H1 (cell line): ENCODE measurements around the gene DVL2. TPM values are rescaled to one million over a fixed set of nuclear protein-coding genes. Genes with fewer than 3 reads are reported as not detected.

Experiments used
- CTCF ChIA-PET: fragments of 300-600 bp; sonication (Branson Sonifier 250); formaldehyde crosslinking; loops from one replicate; lab custom pipeline; 2021; ENCODE audit not compliant: partially characterized antibody; lab: Charles Lee
- POLR2A ChIA-PET: fragments of 300-600 bp; sonication (Branson Sonifier 250); formaldehyde crosslinking; loops from one replicate; lab custom pipeline; 2021; ENCODE audit warnings: inconsistent platforms; ENCODE audit not compliant: partially characterized antibody; lab: Charles Lee
- DNase-seq, 2 experiments: peaks; one replicate each; pipeline versions ENCODE4 v3.0.0 to v3.0.0-alpha.2; 2010 to 2022; ENCODE audit warnings: low spot score in 2 of 2, low read depth in 1 of 2, mixed read lengths in 1 of 2
- FAIRE-seq: peaks from 2 replicates; lab custom pipeline; 2011; peaks lifted over from hg19 to GRCh38; lab: Jason Lieb, UNC
- H2AFZ ChIP-seq: 2 replicates; pipeline ENCODE4 v1.8.1; 2012; ENCODE audit warnings: low read length, inconsistent platforms
- H2AK5ac ChIP-seq: 2 replicates; pipeline ENCODE4 v1.6.1; 2013; ENCODE audit warnings: low read depth, low read length
- H2BK120ac ChIP-seq: replicated peaks from 2 replicates; pipeline ENCODE3; 2013; ENCODE audit warnings: low read depth, low read length, inconsistent platforms
- H2BK12ac ChIP-seq: 2 replicates; pipeline ENCODE4 v1.6.1; 2013; ENCODE audit warnings: low read depth, low read length
- H2BK15ac ChIP-seq: 2 replicates; pipeline ENCODE4 v1.6.1; 2013; ENCODE audit warnings: low read length
- H2BK20ac ChIP-seq: 2 replicates; pipeline ENCODE4 v1.6.1; 2013; ENCODE audit warnings: low read length
- H2BK5ac ChIP-seq: 2 replicates; pipeline ENCODE4 v1.6.1; 2013; ENCODE audit warnings: low read depth, low read length
- H3K14ac ChIP-seq: 2 replicates; pipeline ENCODE4 v1.6.1; 2013; ENCODE audit warnings: inconsistent platforms; ENCODE audit not compliant: insufficient read length
- H3K18ac ChIP-seq: 2 replicates; pipeline ENCODE4 v1.6.1; 2013; ENCODE audit warnings: low read length; ENCODE audit errors: extremely low read depth
- H3K23ac ChIP-seq: 2 replicates; pipeline ENCODE4 v1.6.1; 2013; ENCODE audit warnings: inconsistent platforms; ENCODE audit not compliant: insufficient read length
- H3K23me2 ChIP-seq: 2 replicates; pipeline ENCODE4 v1.6.1; 2013; ENCODE audit warnings: low read depth, low read length
- H3K27ac ChIP-seq: 2 replicates; pipeline ENCODE4 v1.6.1; 2011; ENCODE audit warnings: low read depth, low read length, inconsistent platforms
- H3K27me3 ChIP-seq, 4 experiments: replicated peaks in 1 of 4; 1 replicate in 1 of 4; 2 replicates in 3 of 4; pipeline versions ENCODE4 v1.6.1 to v1.8.1; 2011 to 2013; ENCODE audit warnings: low read length in 3 of 4, mild to moderate bottlenecking in 3 of 4, inconsistent platforms in 2 of 4, mixed read lengths in 2 of 4, moderate library complexity in 1 of 4; ENCODE audit not compliant: control insufficient read depth in 3 of 4, insufficient read depth in 3 of 4; ENCODE audit errors: extremely low read depth in 1 of 4
- H3K36me3 ChIP-seq, 4 experiments: 2 replicates each; pipeline versions ENCODE4 v1.6.1 to v1.8.1; 2011 to 2013; ENCODE audit warnings: mild to moderate bottlenecking in 4 of 4, low read length in 3 of 4, moderate library complexity in 2 of 4, control low read depth in 1 of 4, inconsistent platforms in 1 of 4; ENCODE audit not compliant: insufficient read depth in 4 of 4, control insufficient read depth in 2 of 4
- H3K4ac ChIP-seq: replicated peaks from 2 replicates; pipeline ENCODE3; 2013; ENCODE audit warnings: low read length, low read depth, mixed read lengths, inconsistent platforms; ENCODE audit not compliant: insufficient read length
- H3K4me1 ChIP-seq, 4 experiments: replicated peaks in 1 of 4; 1 replicate in 1 of 4; 2 replicates in 3 of 4; pipeline versions ENCODE4 v1.6.1 to v1.8.1; 2011 to 2013; ENCODE audit warnings: low read length in 3 of 4, inconsistent platforms in 2 of 4, mixed read lengths in 1 of 4; ENCODE audit not compliant: insufficient read depth in 4 of 4, control insufficient read depth in 3 of 4
- H3K4me2 ChIP-seq, 2 experiments: 2 replicates each; pipeline versions ENCODE4 v1.6.1 to v1.8.1; 2011 to 2013; ENCODE audit warnings: low read depth in 2 of 2, low read length in 2 of 2, control low read depth in 1 of 2, inconsistent platforms in 1 of 2, mild to moderate bottlenecking in 1 of 2; ENCODE audit not compliant: insufficient read depth in 1 of 2
- H3K4me3 ChIP-seq, 4 experiments: fragments of 200-600, 300-600 bp in 1 of 4; sonication (generic), shearing (Covaris generic), sonication (Bioruptor Twin) in 1 of 4; 2 replicates each; pipeline versions ENCODE4 v1.5.1 to v1.8.1; 2011 to 2016; ENCODE audit warnings: low read length in 4 of 4, low read depth in 3 of 4, control low read depth in 2 of 4, inconsistent platforms in 2 of 4, mild to moderate bottlenecking in 2 of 4, mixed read lengths in 1 of 4, moderate library complexity in 1 of 4; ENCODE audit not compliant: insufficient read depth in 2 of 4; ENCODE audit errors: extremely low read depth in 1 of 4
- H3K56ac ChIP-seq: replicated peaks from 2 replicates; pipeline ENCODE3; 2013; ENCODE audit warnings: low read depth, mild to moderate bottlenecking, mixed read lengths, low read length, inconsistent platforms; ENCODE audit not compliant: insufficient read length
- H3K79me1 ChIP-seq: 2 replicates; pipeline ENCODE4 v1.6.1; 2013; ENCODE audit warnings: low read depth, low read length, control low read depth
- H3K79me2 ChIP-seq, 2 experiments: 2 replicates each; pipeline versions ENCODE4 v1.6.1 to v1.8.1; 2012 to 2013; ENCODE audit warnings: low read length in 2 of 2, mild to moderate bottlenecking in 2 of 2, inconsistent platforms in 1 of 2; ENCODE audit not compliant: insufficient read depth in 2 of 2, control insufficient read depth in 1 of 2
- H3K9ac ChIP-seq, 4 experiments: replicated peaks in 1 of 4; 1 replicate in 1 of 4; 2 replicates in 3 of 4; pipeline versions ENCODE4 v1.6.1 to v1.8.1; 2011 to 2013; ENCODE audit warnings: low read depth in 3 of 4, low read length in 3 of 4, control low read depth in 2 of 4, mild to moderate bottlenecking in 2 of 4, moderate library complexity in 2 of 4, inconsistent platforms in 1 of 4; ENCODE audit errors: extremely low read depth in 1 of 4
- H3K9me3 ChIP-seq, 2 experiments: 2 replicates each; pipeline versions ENCODE4 v1.6.1 to v1.8.1; 2012 to 2013; ENCODE audit warnings: mild to moderate bottlenecking in 2 of 2, moderate library complexity in 2 of 2, control low read depth in 1 of 2, inconsistent platforms in 1 of 2, low read depth in 1 of 2, low read length in 1 of 2, mixed read lengths in 1 of 2; ENCODE audit not compliant: insufficient read depth in 2 of 2
- H4K20me1 ChIP-seq, 2 experiments: replicated peaks in 1 of 2; 2 replicates each; pipeline versions ENCODE3 to v1.8.1; 2011 to 2013; ENCODE audit warnings: inconsistent platforms in 2 of 2, low read length in 2 of 2, mild to moderate bottlenecking in 1 of 2; ENCODE audit not compliant: insufficient read depth in 2 of 2, control insufficient read depth in 1 of 2
- H4K5ac ChIP-seq: 2 replicates; pipeline ENCODE4 v1.6.1; 2013; ENCODE audit warnings: low read length, low read depth, mixed read lengths, inconsistent platforms; ENCODE audit not compliant: insufficient read length
- H4K8ac ChIP-seq: 2 replicates; pipeline ENCODE4 v1.8.0; 2013; ENCODE audit warnings: mild to moderate bottlenecking, moderate library complexity, low read length, inconsistent platforms; ENCODE audit not compliant: insufficient read depth; ENCODE audit errors: extremely low read depth
- H4K91ac ChIP-seq: replicated peaks from 2 replicates; pipeline ENCODE3; 2013; ENCODE audit warnings: low read length, mixed read lengths, inconsistent platforms; ENCODE audit not compliant: insufficient read length
- CHD2 ChIP-seq: IDR thresholded peaks from 2 replicates; pipeline ENCODE4 v1.6.1; 2012; ENCODE audit warnings: low read length, improper control_type of control experiment
- EP300 ChIP-seq, 2 experiments: IDR thresholded peaks; 1 replicate in 1 of 2; 2 replicates in 1 of 2; pipeline ENCODE4 v1.6.1; 2011 to 2012; ENCODE audit warnings: low read depth in 2 of 2, low read length in 2 of 2, mild to moderate bottlenecking in 2 of 2, borderline replicate concordance in 1 of 2, inconsistent platforms in 1 of 2, moderate library complexity in 1 of 2
- HDAC2 ChIP-seq, 2 experiments: fragments of 300-600 bp in 1 of 2; sonication (generic) in 1 of 2; IDR thresholded peaks; 2 replicates each; pipeline ENCODE4 v1.6.1; 2011 to 2012; ENCODE audit warnings: low read depth in 2 of 2, low read length in 2 of 2, mild to moderate bottlenecking in 2 of 2, moderate library complexity in 2 of 2, borderline replicate concordance in 1 of 2, inconsistent platforms in 1 of 2
- HDAC6 ChIP-seq: IDR thresholded peaks from one replicate; pipeline ENCODE4 v1.7.1; 2012; ENCODE audit warnings: low read depth, mild to moderate bottlenecking, inconsistent platforms, low read length, moderate library complexity
- KDM4A ChIP-seq: IDR thresholded peaks from one replicate; pipeline ENCODE4 v1.7.1; 2012; ENCODE audit warnings: low read depth, mild to moderate bottlenecking, moderate library complexity, low read length, inconsistent platforms; ENCODE audit not compliant: severe bottlenecking
- NRF1 ChIP-seq: IDR thresholded peaks from 2 replicates; pipeline ENCODE4 v1.6.1; 2011; ENCODE audit warnings: mild to moderate bottlenecking, low read depth, low read length, improper control_type of control experiment
- RFX5 ChIP-seq: IDR thresholded peaks from 2 replicates; pipeline ENCODE4 v1.6.1; 2011; ENCODE audit warnings: low read depth, low read length, improper control_type of control experiment, borderline replicate concordance
- SP1 ChIP-seq: IDR thresholded peaks from 2 replicates; pipeline ENCODE4 v1.6.1; 2011; ENCODE audit warnings: low read depth, low read length
- SP4 ChIP-seq: IDR thresholded peaks from 2 replicates; pipeline ENCODE4 v1.6.1; 2012; ENCODE audit warnings: low read length, inconsistent platforms
- TAF1 ChIP-seq: IDR thresholded peaks from 2 replicates; pipeline ENCODE4 v1.6.1; 2011; ENCODE audit warnings: mild to moderate bottlenecking, low read depth, low read length
- TAF7 ChIP-seq: optimal IDR thresholded peaks from 2 replicates; pipeline ENCODE3; 2011; ENCODE audit warnings: low read depth, mild to moderate bottlenecking, inconsistent platforms, low read length, moderate library complexity, borderline replicate concordance
- WGBS, 2 experiments: shearing (Covaris generic) in 1 of 2; methylation state at CpG; one replicate each; pipeline versions ENCODE4 v1.1.6 to v1.1.7; 2013 to 2015; ENCODE audit warnings: low lambda C conversion rate in 2 of 2, mixed read lengths in 2 of 2, inconsistent platforms in 1 of 2, low coverage in 1 of 2, missing lambda C conversion rate in 1 of 2; ENCODE audit not compliant: insufficient replicate concordance in 2 of 2, insufficient coverage in 1 of 2, insufficient read length in 1 of 2; ENCODE audit errors: extremely low coverage in 1 of 2, missing lambda C conversion rate in 1 of 2; 5-methylcytosine and 5-hydroxymethylcytosine counted together
- polyA plus RNA-seq, 7 experiments: library from polyadenylated mRNA; depleted of rRNA in 3 of 7; stranded (reverse) in 5 of 7; unstranded in 2 of 7; fragments of >200 nt in 5 of 7; fragments of 200-250 nt in 2 of 7; gene quantifications; 1 replicate in 5 of 7; 2 replicates in 1 of 7; 4 replicates in 1 of 7; pipeline versions ENCODE4 v1.2.1 to v1.2.3, GENCODE V29; 2011 to 2013; ENCODE audit warnings: missing spikeins in 2 of 7, mixed read lengths in 2 of 7
- total RNA-seq: library from RNA; stranded (reverse); fragmentation: NEBNext Ultra II Directional; extraction: Animal tissue kit (Norgen Biotek cat#: 25700); gene quantifications from 2 replicates; pipeline ENCODE4 v1.2.1, GENCODE V29; 2021
- TF ChIP-seq, protein P1 (sequence below): IDR thresholded peaks from 2 replicates; pipeline ENCODE4 v1.6.1; 2011; ENCODE audit warnings: low read length, improper control_type of control experiment
- TF ChIP-seq, protein P2 (sequence below): IDR thresholded peaks from 2 replicates; pipeline ENCODE4 v1.6.1; 2012; ENCODE audit warnings: inconsistent platforms

The DVL2 gene
- total and polyA plus RNA-seq, 2 of the 8 experiments (the other 6 are each of a cell fraction or from before 2014, with no cell fraction given) = 19.0 to 59.6 TPM

- Histone ChIP-seq H2BK120ac (no peak overlapping the region), H3K4me1 (no peaks in the 10 kb centered on the region; a peak in 1 of 7 replicates), H2AFZ (no peak overlapping the region), H3K23me2 (no peaks in the 10 kb centered on the region), H3K27ac (no peak overlapping the region), H2AK5ac (no peak overlapping the region), H3K18ac (no peak overlapping the region), H4K8ac (no peak overlapping the region), H3K9me3 (no peaks in the 10 kb centered on the region), H3K9ac (no peak overlapping the region), H3K27me3 (no peaks in the 10 kb centered on the region), H4K91ac (no peak overlapping the region), H2BK5ac (no peak overlapping the region), H2BK12ac (no peak overlapping the region), H4K20me1 (peaks cover 0 to 2% of the 10 kb centered on the region in 2 experiments), H3K14ac (no peak overlapping the region), H2BK20ac (no peak overlapping the region), H3K4me3 (no peak overlapping the region), H3K79me1 (no peaks in the 10 kb centered on the region), H3K4me2 (no peak overlapping the region), H3K4ac (no peak overlapping the region), H2BK15ac (no peak overlapping the region), H3K36me3 (no peaks in the 10 kb centered on the region), H3K23ac (no peak overlapping the region), H4K5ac (no peak overlapping the region), H3K79me2 (no peaks in the 10 kb centered on the region), H3K56ac (no peak overlapping the region)
- POLR2A ChIA-PET = interaction anchor here (1.0 to 1.7 kb wide), 5 partner anchors 13 to 77 kb away, joined by 3 to 4 read pairs (median 3); partner anchors contain the start of genes ACADVL and DLG4
- CTCF ChIA-PET = interaction anchor here (0.7 to 5.4 kb wide), 5 partner anchors 12 to 139 kb away, joined by 3 to 32 read pairs (median 4); partner anchors contain the start of gene SLC16A11
- 85% methylated on average over 14 of the region's 14 CpGs; no CpG with 5 or more reads in 1 of the 2 experiments for WGBS, 2 experiments
- DNase-seq = no peak
- FAIRE-seq = no peak
- TF ChIP-seq RFX5 = no peak
- no peak for TF ChIP-seq NRF1
- TF ChIP-seq TAF1 = no peak
- TF ChIP-seq TAF7 = no peak
- no peak for TF ChIP-seq HDAC2 (IDR thresholded peaks at IDR 0.05; ENCODE audit: borderline replicate concordance in 1 of 2, low read depth in 2 of 2, low read length in 2 of 2)
- TF ChIP-seq KDM4A = no peak
- no peak for TF ChIP-seq CHD2
- TF ChIP-seq, protein P1, sequence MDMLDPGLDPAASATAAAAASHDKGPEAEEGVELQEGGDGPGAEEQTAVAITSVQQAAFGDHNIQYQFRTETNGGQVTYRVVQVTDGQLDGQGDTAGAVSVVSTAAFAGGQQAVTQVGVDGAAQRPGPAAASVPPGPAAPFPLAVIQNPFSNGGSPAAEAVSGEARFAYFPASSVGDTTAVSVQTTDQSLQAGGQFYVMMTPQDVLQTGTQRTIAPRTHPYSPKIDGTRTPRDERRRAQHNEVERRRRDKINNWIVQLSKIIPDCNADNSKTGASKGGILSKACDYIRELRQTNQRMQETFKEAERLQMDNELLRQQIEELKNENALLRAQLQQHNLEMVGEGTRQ = no peak
- TF ChIP-seq EP300 (IDR thresholded peaks at IDR 0.05; ENCODE audit: borderline replicate concordance in 1 of 2, low read depth in 2 of 2, low read length in 2 of 2) = no peak
- TF ChIP-seq, protein P2, sequence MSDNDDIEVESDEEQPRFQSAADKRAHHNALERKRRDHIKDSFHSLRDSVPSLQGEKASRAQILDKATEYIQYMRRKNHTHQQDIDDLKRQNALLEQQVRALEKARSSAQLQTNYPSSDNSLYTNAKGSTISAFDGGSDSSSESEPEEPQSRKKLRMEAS = no peak
- no peak for TF ChIP-seq SP4
- no peak for TF ChIP-seq HDAC6
- no peak for TF ChIP-seq SP1
Measured at GRCh38 chr17:7184091-7184488, 50.2 kb downstream of the DVL2 start.
